WI38 (cell line): Measurements from ENCODE around the gene PRR5L.

Source experiments
- H3K4me3 ChIP-seq: 2 replicates; pipeline ENCODE4 v1.5.1; 2011; ENCODE audit warnings: low read depth, mild to moderate bottlenecking, control low read depth, low read length
- CTCF ChIP-seq: IDR thresholded peaks from 2 replicates; pipeline ENCODE4 v1.5.1; 2012; ENCODE audit warnings: low read depth, mild to moderate bottlenecking, control low read depth, low read length

PRR5L gene

GRCh38 chr11:36341915-36342314, 45.8 kb downstream of the PRR5L start:
- TF ChIP-seq CTCF = no peak
- no peak overlapping the region for H3K4me3 ChIP-seq

- H3K4me3 ChIP-seq = no peak overlapping the region
- no peak for TF ChIP-seq CTCF
Measured at GRCh38 chr11:36342327-36342726, 46.2 kb downstream of the PRR5L start.

- no peak for TF ChIP-seq CTCF
- H3K4me3 ChIP-seq = no peak overlapping the region
Measured at GRCh38 chr11:36343436-36343835, 47.3 kb downstream of the PRR5L start.

- no peak overlapping the region for H3K4me3 ChIP-seq
- TF ChIP-seq CTCF = no peak
Measured at GRCh38 chr11:36345084-36345511, 49.0 kb downstream of the PRR5L start.

- H3K4me3 ChIP-seq = no peak overlapping the region
- no peak for TF ChIP-seq CTCF
Measured at GRCh38 chr11:36345535-36346141, 49.5 kb downstream of the PRR5L start.

GRCh38 chr11:36346562-36347383, 50.7 kb downstream of the PRR5L start:
- TF ChIP-seq CTCF = no peak

GRCh38 chr11:36347384-36347906, 51.4 kb downstream of the PRR5L start:
- TF ChIP-seq CTCF = no peak
- H3K4me3 ChIP-seq = no peak overlapping the region

More at GRCh38 chr11:36346562-36347383, 50.7 kb downstream of the PRR5L start:
- no peak overlapping the region for H3K4me3 ChIP-seq
